MM.1S (cell line): ENCODE results near the gene EGFLAM.

Experiments
- DNase-seq: peaks from one replicate; pipeline ENCODE4 v3.0.0-alpha.2; 2015
- H2AFZ ChIP-seq: fragments of 300-600 bp; sonication (generic); 2 replicates; pipeline ENCODE4 v1.6.0; 2016; ENCODE audit warnings: antibody characterized with exemption, low read length
- H3F3A ChIP-seq: fragments of 300-600 bp; sonication (generic); 2 replicates; pipeline ENCODE4 v1.6.1; 2016; ENCODE audit warnings: mild to moderate bottlenecking, antibody characterized with exemption, low read length, moderate library complexity, mixed read lengths; ENCODE audit not compliant: insufficient read depth
- H3K27ac ChIP-seq: fragments of 300-600 bp; sonication (generic); 2 replicates; pipeline ENCODE4 v1.5.1; 2016; ENCODE audit warnings: mild to moderate bottlenecking, low read length
- H3K27me3 ChIP-seq: fragments of 300-600 bp; sonication (generic); replicated peaks from 2 replicates; pipeline ENCODE4 v1.6.0; 2016; ENCODE audit warnings: low read length; ENCODE audit not compliant: insufficient read depth
- H3K36me3 ChIP-seq: fragments of 300-600 bp; sonication (generic); replicated peaks from 2 replicates; pipeline ENCODE4 v1.6.1; 2016; ENCODE audit warnings: mild to moderate bottlenecking, low read length, mixed read lengths; ENCODE audit not compliant: insufficient read depth
- H3K4me1 ChIP-seq: fragments of 300-600 bp; sonication (generic); 2 replicates; pipeline ENCODE4 v1.6.1; 2016; ENCODE audit warnings: low read length, mixed read lengths
- H3K4me2 ChIP-seq: fragments of 300-600 bp; sonication (generic); 2 replicates; pipeline ENCODE4 v1.6.0; 2016; ENCODE audit warnings: low read depth, low read length
- H3K4me3 ChIP-seq: fragments of 300-600 bp; sonication (generic); 2 replicates; pipeline ENCODE4 v1.5.1; 2016; ENCODE audit warnings: low read length, mixed read lengths
- H3K79me2 ChIP-seq: fragments of 300-600 bp; sonication (generic); 2 replicates; pipeline ENCODE4 v1.6.1; 2016; ENCODE audit warnings: mixed run types, low read length, mixed read lengths
- H3K9ac ChIP-seq: fragments of 300-600 bp; sonication (generic); 2 replicates; pipeline ENCODE4 v1.6.1; 2016; ENCODE audit warnings: low read length, mixed read lengths
- H3K9me2 ChIP-seq: fragments of 300-600 bp; sonication (generic); replicated peaks from 2 replicates; pipeline ENCODE4 v1.6.1; 2016; ENCODE audit warnings: mild to moderate bottlenecking, low read length, mixed read lengths; ENCODE audit not compliant: insufficient read depth
- H3K9me3 ChIP-seq: fragments of 300-600 bp; sonication (generic); replicated peaks from 2 replicates; pipeline ENCODE4 v1.6.1; 2016; ENCODE audit warnings: mild to moderate bottlenecking, low read length, mixed read lengths; ENCODE audit not compliant: insufficient read depth
- H4K20me1 ChIP-seq: fragments of 300-600 bp; sonication (generic); 2 replicates; pipeline ENCODE4 v1.6.1; 2016; ENCODE audit warnings: mild to moderate bottlenecking, low read length, moderate library complexity, mixed read lengths; ENCODE audit not compliant: insufficient read depth
- CTCF ChIP-seq: fragments of 300-600 bp; sonication (generic); IDR thresholded peaks from 2 replicates; pipeline ENCODE4 v1.5.1; 2016; ENCODE audit warnings: antibody characterized with exemption, low read length, mixed read lengths
- EZH2 ChIP-seq: fragments of 300-600 bp; sonication (generic); optimal IDR thresholded peaks from 2 replicates; pipeline ENCODE3; 2017; ENCODE audit warnings: low read depth, mild to moderate bottlenecking, antibody characterized with exemption, low read length, mixed read lengths
- EZH2phosphoT487 ChIP-seq: fragments of 300-600 bp; sonication (generic); IDR thresholded peaks from 2 replicates; pipeline ENCODE4 v1.6.1; 2018; ENCODE audit warnings: antibody characterized with exemption, low read length

The EGFLAM gene

DNA sequence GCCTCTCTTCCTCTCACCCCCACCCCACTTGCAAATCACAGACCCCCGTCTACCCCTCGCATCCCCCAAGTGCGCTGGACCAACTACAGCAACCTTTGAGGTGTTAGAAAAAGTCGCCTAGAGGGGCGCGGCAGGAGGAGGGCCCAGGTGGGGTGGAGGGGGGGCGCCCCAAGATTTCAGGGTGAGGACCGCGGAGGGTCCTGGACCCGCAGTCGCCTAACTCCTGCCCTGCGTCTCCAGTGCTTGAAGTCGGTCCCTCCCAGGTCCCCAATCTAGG is 379 bp upstream of the EGFLAM start:
- H3K27me3 ChIP-seq: no peaks in the 10 kb centered on the region
- no peaks in the 10 kb centered on the region for H3K79me2 ChIP-seq
- H3K27ac ChIP-seq: no peak overlapping the region
- H3K36me3 ChIP-seq: no peaks in the 10 kb centered on the region
- H2AFZ ChIP-seq: peak overlapping the region; percentile 29; the same call in 1 of the 2 replicates
- no peaks in the 10 kb centered on the region for H4K20me1 ChIP-seq
- no peaks in the 10 kb centered on the region for H3K4me1 ChIP-seq
- H3K4me2 ChIP-seq: no peak overlapping the region
- H3K4me3 ChIP-seq: no peak overlapping the region
- no peaks in the 10 kb centered on the region for H3F3A ChIP-seq
- no peak for DNase-seq
- no peak overlapping the region for H3K9ac ChIP-seq
- TF ChIP-seq CTCF (no peak), EZH2 (no peak), EZH2phosphoT487 (no peak)
- no peaks in the 10 kb centered on the region for H3K9me2 ChIP-seq
- no peaks in the 10 kb centered on the region for H3K9me3 ChIP-seq

- H3K27me3 ChIP-seq: no peaks in the 10 kb centered on the region
These were observed 876 bp downstream of the EGFLAM start for GRCh38 chr5:38259062-38259808.

GRCh38 chr5:38259809-38260160 is 1.4 kb downstream of the EGFLAM start:
- H3K9me2 ChIP-seq: no peaks in the 10 kb centered on the region
- no peak for TF ChIP-seq EZH2
- no peak for TF ChIP-seq CTCF
- TF ChIP-seq EZH2phosphoT487: no peak
- H3K27ac ChIP-seq: no peak overlapping the region
- H2AFZ ChIP-seq: no peak overlapping the region
- no peaks in the 10 kb centered on the region for H3K27me3 ChIP-seq
- no peaks in the 10 kb centered on the region for H3K9me3 ChIP-seq
- no peaks in the 10 kb centered on the region for H3F3A ChIP-seq
- H4K20me1 ChIP-seq: no peaks in the 10 kb centered on the region
- no peaks in the 10 kb centered on the region for H3K36me3 ChIP-seq
- no peaks in the 10 kb centered on the region for H3K4me1 ChIP-seq
- H3K9ac ChIP-seq: no peak overlapping the region
- H3K79me2 ChIP-seq: no peaks in the 10 kb centered on the region
- H3K4me3 ChIP-seq: no peak overlapping the region
- no peak overlapping the region for H3K4me2 ChIP-seq
- DNase-seq: no peak

More at GRCh38 chr5:38259062-38259808, 876 bp downstream of the EGFLAM start:
- Histone ChIP-seq H3K27ac (no peak overlapping the region), H3F3A (no peaks in the 10 kb centered on the region), H3K9me2 (no peaks in the 10 kb centered on the region), H3K4me2 (no peak overlapping the region), H3K4me1 (no peaks in the 10 kb centered on the region), H4K20me1 (no peaks in the 10 kb centered on the region), H3K9me3 (no peaks in the 10 kb centered on the region), H3K79me2 (no peaks in the 10 kb centered on the region), H3K4me3 (no peak overlapping the region), H3K36me3 (no peaks in the 10 kb centered on the region), H2AFZ (no peak overlapping the region; the same call in 1 of the 2 replicates), H3K9ac (no peak overlapping the region)
- DNase-seq: no peak
- TF ChIP-seq CTCF (no peak), EZH2 (no peak), EZH2phosphoT487 (no peak)
